GM10248 (cell line): ENCODE results near the gene TBC1D4.

Experiments
- CTCF ChIA-PET: fragments of 300-600 bp; sonication (Branson Sonifier 250); formaldehyde crosslinking; extraction: SDS; loops from one replicate; lab custom pipeline; 2021; ENCODE audit warnings: antibody characterized with exemption; lab: Yijun Ruan, JAX
- POLR2A ChIA-PET: fragments of 350-650 bp; sonication (Branson Sonifier 250); formaldehyde crosslinking; extraction: SDS; loops from one replicate; lab custom pipeline; 2020; ENCODE audit warnings: antibody characterized with exemption; lab: Yijun Ruan, JAX
- DNase-seq: peaks from one replicate; pipeline ENCODE4 v3.0.0; 2012; ENCODE audit errors: extremely low spot score
- CTCF ChIP-seq: IDR thresholded peaks from 2 replicates; pipeline ENCODE4 v1.5.1; 2012; ENCODE audit warnings: mild to moderate bottlenecking, low read depth; ENCODE audit errors: extremely low read depth, missing control alignments, control extremely low read depth

TBC1D4 gene

GRCh38 chr13:75505327-75505726 lies 23.4 kb upstream of the TBC1D4 start:
- DNase-seq, result no peak
- POLR2A ChIA-PET, result no interaction called here
- CTCF ChIA-PET, result interaction anchor here (0.9 to 1.5 kb wide), 4 partner anchors 8 to 23 kb away, joined by 3 to 6 read pairs (median 3); partner anchors contain the start of gene TBC1D4
- TF ChIP-seq CTCF, result no peak

GRCh38 chr13:75495938-75496337 lies 14.0 kb upstream of the TBC1D4 start:
- CTCF ChIA-PET, result interaction anchor here (6.6 kb wide), 1 partner anchor 11 kb away, joined by 47 read pairs; the partner anchor contains the start of gene TBC1D4
- DNase-seq, result no peak
- no peak for TF ChIP-seq CTCF
- POLR2A ChIA-PET, result no interaction called here

GRCh38 chr13:75494491-75494890 lies 12.5 kb upstream of the TBC1D4 start:
- ChIA-PET CTCF (interaction anchor here (1.4 to 6.6 kb wide), 2 partner anchors 10 to 11 kb away, joined by 3 to 47 read pairs; partner anchors contain the start of gene TBC1D4), POLR2A (interaction anchor here (1.1 kb wide), 1 partner anchor 8 kb away, joined by 3 read pairs; no protein-coding TSS in a partner anchor)
- DNase-seq, result no peak
- no peak for TF ChIP-seq CTCF

- DNase-seq, result no peak
- POLR2A ChIA-PET, result no interaction called here
- CTCF ChIA-PET, result interaction anchor here (1.2 to 6.6 kb wide), 2 partner anchors 8 to 18 kb away, joined by 3 to 47 read pairs; partner anchors contain the start of gene TBC1D4
- no peak for TF ChIP-seq CTCF
Measured at GRCh38 chr13:75493156-75493555, 11.2 kb upstream of the TBC1D4 start.

- POLR2A ChIA-PET, result no interaction called here
Measured at GRCh38 chr13:75492389-75492788, 10.4 kb upstream of the TBC1D4 start.

GRCh38 chr13:75491376-75491775 lies 9.4 kb upstream of the TBC1D4 start:
- POLR2A ChIA-PET, result no interaction called here
- no peak for TF ChIP-seq CTCF
- no peak for DNase-seq
- CTCF ChIA-PET, result interaction anchor here (0.9 to 1.6 kb wide), 5 partner anchors 10 to 118 kb away, joined by 3 to 7 read pairs (median 3); partner anchors contain the start of genes TBC1D4 and UCHL3

More at GRCh38 chr13:75492389-75492788, 10.4 kb upstream of the TBC1D4 start:
- CTCF ChIA-PET, result interaction anchor here (1.1 to 6.6 kb wide), 5 partner anchors 8 to 58 kb away, joined by 3 to 47 read pairs (median 3); partner anchors contain the start of genes TBC1D4 and UCHL3
- TF ChIP-seq CTCF, result no peak
- DNase-seq, result no peak
